Endothelial cell of umbilical vein (primary cell): Measurements from ENCODE around the gene PRSS57. TPM values are rescaled to one million over a fixed set of nuclear protein-coding genes. Genes with fewer than 3 reads are reported as not detected.
"Not testable (repeated sequence)": the region's sequence is repeated elsewhere in the genome, so short reads cannot be mapped to it uniquely, and the experiment has no call there.

Experiments
- BruUV-seq: library from RNA; stranded (reverse); fragments of 400-500 nt; replicated peaks from 2 replicates; lab custom pipeline; 2021; lab: Mats Ljungman, UMichigan
- CTCF ChIA-PET: fragments of 300-600, 350-600 bp; sonication (Branson Sonifier 250); formaldehyde crosslinking; loops from one replicate; lab custom pipeline; 2021; ENCODE audit warnings: antibody characterized with exemption, inconsistent platforms; lab: Charles Lee
- POLR2A ChIA-PET: fragments of 300-600, 350-600 bp; sonication (Branson Sonifier 250); formaldehyde crosslinking; loops from one replicate; lab custom pipeline; 2021; ENCODE audit warnings: antibody characterized with exemption, inconsistent platforms; lab: Charles Lee
- DNase-seq: peaks from one replicate; pipeline ENCODE4 v3.0.0-alpha.2; 2011; ENCODE audit warnings: low read depth, low spot score
- FAIRE-seq: peaks from 2 replicates; lab custom pipeline; 2011; peaks lifted over from hg19 to GRCh38; lab: Jason Lieb, UNC
- H2AFZ ChIP-seq: 2 replicates; pipeline ENCODE4 v1.6.0; 2012; ENCODE audit warnings: low read depth, low read length, control low read depth, inconsistent platforms
- H3K27ac ChIP-seq: 2 replicates; pipeline ENCODE4 v1.5.1; 2011; ENCODE audit warnings: low read depth, mild to moderate bottlenecking, control low read depth, low read length, moderate library complexity; ENCODE audit not compliant: insufficient read depth
- H3K27me3 ChIP-seq, 2 experiments: 2 replicates each; pipeline versions ENCODE4 v1.6.0 to v1.6.1; 2011; ENCODE audit warnings: low read length in 2 of 2, mixed read lengths in 1 of 2; ENCODE audit not compliant: control insufficient read depth in 2 of 2, insufficient read depth in 2 of 2
- H3K36me3 ChIP-seq, 2 experiments: 2 replicates in 1 of 2; 3 replicates in 1 of 2; pipeline ENCODE4 v1.5.1; 2011; ENCODE audit warnings: low read length in 2 of 2, mild to moderate bottlenecking in 1 of 2, moderate library complexity in 1 of 2; ENCODE audit not compliant: control insufficient read depth in 2 of 2, insufficient read depth in 2 of 2; ENCODE audit errors: extremely low read depth in 1 of 2
- H3K4me1 ChIP-seq: 3 replicates; pipeline ENCODE4 v1.5.1; 2011; ENCODE audit warnings: mild to moderate bottlenecking, low read length; ENCODE audit not compliant: control insufficient read depth, insufficient read depth; ENCODE audit errors: extremely low read depth
- H3K4me2 ChIP-seq: 2 replicates; pipeline ENCODE4 v1.6.1; 2011; ENCODE audit warnings: low read length, control low read depth, mixed read lengths; ENCODE audit not compliant: insufficient read depth
- H3K4me3 ChIP-seq, 3 experiments: fragments of 200-600 bp in 1 of 3; sonication (generic), shearing (Covaris generic) in 1 of 3; replicated peaks in 1 of 3; 2 replicates each; pipeline ENCODE4 v1.5.1; 2011 to 2016; ENCODE audit warnings: control low read depth in 3 of 3, low read length in 3 of 3, mild to moderate bottlenecking in 2 of 3, inconsistent platforms in 1 of 3, low read depth in 1 of 3, moderate library complexity in 1 of 3; ENCODE audit not compliant: insufficient read depth in 1 of 3
- H3K79me2 ChIP-seq: 2 replicates; pipeline ENCODE4 v1.6.0; 2012; ENCODE audit warnings: low read length, inconsistent platforms; ENCODE audit not compliant: control insufficient read depth, insufficient read depth
- H3K9ac ChIP-seq: replicated peaks from 2 replicates; pipeline ENCODE3; 2011; ENCODE audit warnings: low read length, control low read depth; ENCODE audit not compliant: insufficient read depth; ENCODE audit errors: extremely low read depth
- H3K9me1 ChIP-seq: replicated peaks from 3 replicates; pipeline ENCODE4 v1.6.0; 2011; ENCODE audit warnings: mild to moderate bottlenecking, low read length; ENCODE audit not compliant: control insufficient read depth, insufficient read depth; ENCODE audit errors: extremely low read depth
- H3K9me3 ChIP-seq: replicated peaks from 2 replicates; pipeline ENCODE4 v1.5.1; 2012; ENCODE audit warnings: low read length, inconsistent platforms; ENCODE audit not compliant: control insufficient read depth, insufficient read depth
- H4K20me1 ChIP-seq: replicated peaks from 2 replicates; pipeline ENCODE3; 2011; ENCODE audit warnings: mild to moderate bottlenecking, low read length; ENCODE audit not compliant: control insufficient read depth, insufficient read depth; ENCODE audit errors: extremely low read depth
- CTCF ChIP-seq, 2 donors: IDR thresholded peaks; 1 replicate in 1 of 2; 2 replicates in 1 of 2; pipeline ENCODE4 v1.5.1; 2011; ENCODE audit warnings: low read length in 2 of 2, mild to moderate bottlenecking in 2 of 2, moderate library complexity in 2 of 2, control low read depth in 1 of 2, inconsistent platforms in 1 of 2, low read depth in 1 of 2; ENCODE audit not compliant: insufficient read depth in 1 of 2; ENCODE audit errors: extremely low read depth in 1 of 2
- FOS ChIP-seq: IDR thresholded peaks from 2 replicates; pipeline ENCODE4 v1.6.1; 2011; ENCODE audit warnings: mild to moderate bottlenecking, low read length, moderate library complexity, borderline replicate concordance; ENCODE audit not compliant: insufficient read depth
- dilution Hi-C: fragments of 300-500 bp; cut with MboI; formaldehyde crosslinking; loops from one replicate; pipeline ENCODE4 v1.15.0; 2019; ENCODE audit warnings: low sequenced_read_pairs; ENCODE audit not compliant: extremely low pct_ligation_motif_present
- intact Hi-C: fragments of 100-400 bp; cut with micrococcal nuclease; formaldehyde crosslinking; loops from one replicate; pipeline ENCODE4 v1.10.0; 2022
- polyA plus RNA-seq, 4 experiments: library from polyadenylated mRNA; depleted of rRNA in 3 of 4; stranded (reverse) in 3 of 4; unstranded in 1 of 4; fragments of >200 nt; gene quantifications; 2 replicates each; pipeline versions ENCODE4 v1.2.1 to v1.2.3, GENCODE V29; 2011 to 2012; ENCODE audit warnings: missing spikeins in 1 of 4
- total RNA-seq: library from RNA; stranded (reverse); gene quantifications from 2 replicates; pipeline ENCODE4 v1.2.3, GENCODE V29; 2021

The PRSS57 gene
- total and polyA plus RNA-seq, 2 donors (not counting 3 experiments of a cell fraction or from before 2014, with no cell fraction given) = not detected

DNA sequence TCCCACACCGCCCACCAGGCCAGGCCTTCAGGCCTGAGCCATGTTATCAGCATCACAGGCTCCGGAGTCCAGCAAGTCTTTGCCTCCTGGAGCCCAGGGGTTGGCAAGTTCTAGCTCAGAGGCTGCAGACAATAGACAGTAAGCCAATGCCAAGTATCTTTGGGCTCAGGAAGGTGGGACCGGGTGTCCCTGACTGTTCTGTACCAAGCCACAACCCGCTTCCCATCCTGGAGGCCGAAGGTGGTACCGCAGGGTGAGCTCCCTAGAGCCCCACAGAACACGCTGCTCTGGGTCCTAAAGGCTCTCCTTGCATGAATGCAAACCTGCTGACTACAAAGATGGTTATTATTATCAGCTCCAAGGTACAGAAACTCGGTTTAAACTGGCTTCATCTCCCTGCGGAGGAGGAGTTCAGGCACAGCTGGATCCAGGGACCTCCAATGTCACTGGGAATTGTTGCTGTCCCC is 24.6 kb downstream of the PRSS57 start:
- TF ChIP-seq FOS = no peak
- TF ChIP-seq CTCF (IDR thresholded peaks at IDR 0.05; ENCODE audit: extremely low read depth in 1 of 2, insufficient read depth in 1 of 2, low read depth in 1 of 2, low read length in 2 of 2) = no peak
- no TSS peak for BruUV-seq
- intact Hi-C loops = no loop called here
- Histone ChIP-seq H3K9me3 (no peaks in the 10 kb centered on the region), H2AFZ (no peak overlapping the region), H4K20me1 (no peaks in the 10 kb centered on the region), H3K4me3 (no peak overlapping the region), H3K9ac (no peak overlapping the region), H3K36me3 (no peaks in the 10 kb centered on the region), H3K79me2 (no peaks in the 10 kb centered on the region), H3K4me1 (no peaks in the 10 kb centered on the region), H3K27ac (no peak overlapping the region), H3K4me2 (no peak overlapping the region), H3K9me1 (no peaks in the 10 kb centered on the region), H3K27me3 (no peaks in the 10 kb centered on the region)
- dilution Hi-C loops = no loop called here
- FAIRE-seq (no peak), DNase-seq (no peak)
- ChIA-PET POLR2A (no interaction called here), CTCF (interaction anchor here (0.9 to 1.9 kb wide), 4 partner anchors 9 to 69 kb away, joined by 3 to 11 read pairs (median 6); no protein-coding TSS in a partner anchor)

DNA sequence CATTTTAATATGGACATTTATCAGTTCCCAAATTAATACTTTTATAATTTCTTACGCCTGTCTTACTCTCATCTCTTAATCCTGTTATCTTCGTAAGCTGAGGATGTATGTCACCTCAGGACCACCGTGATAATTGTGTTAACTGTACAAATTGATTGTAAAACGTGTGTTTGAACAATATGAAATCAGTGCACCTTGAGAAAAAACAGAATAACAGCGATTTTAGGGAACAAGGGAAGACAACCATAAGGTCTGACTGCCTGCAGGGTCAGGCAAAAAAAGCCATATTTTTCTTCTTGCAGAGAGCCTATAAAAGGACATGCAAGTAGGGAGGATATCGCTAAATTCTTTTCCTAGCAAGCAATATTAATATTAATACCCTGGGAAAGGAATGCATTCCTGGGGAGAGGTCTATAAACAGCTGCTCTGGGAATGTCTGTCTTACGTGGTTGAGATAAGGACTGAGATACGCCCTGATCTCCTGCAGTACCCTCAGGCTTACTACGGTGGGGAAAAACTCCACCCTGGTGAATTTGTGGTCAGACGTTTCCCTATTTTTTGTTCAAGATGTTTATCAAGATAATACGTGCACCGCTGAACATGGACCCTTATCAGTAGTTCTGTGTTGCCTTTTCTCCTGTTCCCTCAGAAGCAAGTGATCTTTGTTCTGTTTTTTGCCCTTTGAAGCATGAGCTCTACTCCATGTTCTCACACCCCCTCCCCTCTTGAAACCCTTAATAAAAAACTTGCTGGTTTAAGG is 26.4 kb downstream of the PRSS57 start:
- H2AFZ ChIP-seq, H3K9me3 ChIP-seq, H3K79me2 ChIP-seq, H3K27me3 ChIP-seq, H3K4me2 ChIP-seq, intact Hi-C loops, H3K27ac ChIP-seq, BruUV-seq, H3K9me1 ChIP-seq, H3K36me3 ChIP-seq, H3K9ac ChIP-seq, POLR2A ChIA-PET, H3K4me1 ChIP-seq, DNase-seq, H4K20me1 ChIP-seq, dilution Hi-C loops, FAIRE-seq, H3K4me3 ChIP-seq: not testable (repeated sequence)
- CTCF ChIA-PET = interaction anchor here (0.6 to 3.8 kb wide), 3 partner anchors 11 to 65 kb away, joined by 7 to 49 read pairs (median 9); no protein-coding TSS in a partner anchor

DNA sequence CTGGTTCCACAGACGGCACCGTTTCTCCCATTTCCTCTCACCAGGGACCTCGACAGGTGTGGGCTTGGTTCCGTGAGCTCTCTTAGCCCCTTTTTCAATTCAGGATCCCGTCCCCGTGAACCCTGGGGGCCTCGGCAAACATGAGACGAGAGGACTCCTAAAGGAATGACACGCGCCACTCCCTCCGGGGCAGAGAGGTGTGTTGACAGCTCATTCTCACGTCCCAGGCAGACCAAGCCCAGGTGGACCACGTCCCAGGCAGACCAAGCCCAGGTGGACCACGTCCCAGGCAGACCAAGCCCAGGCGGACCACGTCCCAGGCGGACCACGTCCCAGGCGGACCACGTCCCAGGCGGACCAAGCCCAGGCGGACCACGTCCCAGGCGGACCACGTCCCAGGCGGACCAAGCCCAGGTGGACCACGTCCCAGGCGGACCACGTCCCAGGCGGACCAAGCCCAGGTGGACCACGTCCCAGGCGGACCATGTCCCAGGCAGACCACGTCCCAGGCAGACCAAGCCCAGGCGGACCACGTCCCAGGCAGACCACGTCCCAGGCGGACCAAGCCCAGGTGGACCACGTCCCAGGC is 28.2 kb downstream of the PRSS57 start:
- H3K9me1 ChIP-seq, H3K9ac ChIP-seq, DNase-seq, H3K4me3 ChIP-seq, H3K4me1 ChIP-seq, H3K27me3 ChIP-seq, BruUV-seq, FAIRE-seq, intact Hi-C loops, H3K79me2 ChIP-seq, H4K20me1 ChIP-seq, H2AFZ ChIP-seq, H3K9me3 ChIP-seq, H3K4me2 ChIP-seq, H3K36me3 ChIP-seq, dilution Hi-C loops, H3K27ac ChIP-seq, POLR2A ChIA-PET: not testable (repeated sequence)
- CTCF ChIA-PET = interaction anchor here (0.7 to 3.8 kb wide), 3 partner anchors 10 to 67 kb away, joined by 3 to 49 read pairs (median 7); partner anchors contain the start of gene FSTL3
